ENCODE results near the gene MEX3A. TPM values are rescaled to one million over a fixed set of nuclear protein-coding genes. Genes with fewer than 3 reads are reported as not detected.
A peak's percentile ranks its signal among the peaks of the same experiment; 100 is the strongest.
"Not testable (repeated sequence)": the region's sequence is repeated elsewhere in the genome, so short reads cannot be mapped to it uniquely, and the experiment has no call there.

MEX3A gene
- total and polyA plus RNA-seq, 4 donors, result 0.52 to 1.3 (median 0.91) TPM

GRCh38 chr1:156073110-156073687 lies 9.1 kb downstream of the MEX3A start:
- Histone ChIP-seq H3K27me3 (ENCODE audit: control insufficient read depth in 4 of 4, insufficient read depth in 4 of 4, low read length in 3 of 4) (no peaks in the 10 kb centered on the region), H3K27ac (ENCODE audit: low read depth in 1 of 2, low read length in 2 of 2) (peak overlapping the region in 1 of 2 donors; percentile 20), H3K9ac (ENCODE audit: low read depth in 1 of 2, low read length in 2 of 2) (no peak overlapping the region), H3K36me3 (ENCODE audit: control insufficient read depth in 4 of 4, insufficient read depth in 3 of 4, low read depth in 1 of 4, low read length in 3 of 4) (no peaks in the 10 kb centered on the region), H3K9me3 (ENCODE audit: control insufficient read depth in 4 of 4, low read length in 3 of 4) (no peaks in the 10 kb centered on the region), H3K4me3 (ENCODE audit: low read depth in 1 of 3, low read length in 3 of 3) (no peak overlapping the region), H3K4me1 (ENCODE audit: control insufficient read depth in 4 of 4, insufficient read depth in 4 of 4, low read length in 3 of 4) (peaks cover 11 to 45% (median 32%) of the 10 kb centered on the region in 4 donors)
- DNase-seq (ENCODE audit: low spot score), result no peak
- no peak for TF ChIP-seq RXRA (IDR thresholded peaks at IDR 0.05)
- TF ChIP-seq YY1 (IDR thresholded peaks at IDR 0.05), result no peak
- TF ChIP-seq JUND (IDR thresholded peaks at IDR 0.05), result no peak
- TF ChIP-seq RAD21 (IDR thresholded peaks at IDR 0.05), result no peak
- no peak for TF ChIP-seq FOXA2 (IDR thresholded peaks at IDR 0.05)
- TF ChIP-seq, protein P1, sequence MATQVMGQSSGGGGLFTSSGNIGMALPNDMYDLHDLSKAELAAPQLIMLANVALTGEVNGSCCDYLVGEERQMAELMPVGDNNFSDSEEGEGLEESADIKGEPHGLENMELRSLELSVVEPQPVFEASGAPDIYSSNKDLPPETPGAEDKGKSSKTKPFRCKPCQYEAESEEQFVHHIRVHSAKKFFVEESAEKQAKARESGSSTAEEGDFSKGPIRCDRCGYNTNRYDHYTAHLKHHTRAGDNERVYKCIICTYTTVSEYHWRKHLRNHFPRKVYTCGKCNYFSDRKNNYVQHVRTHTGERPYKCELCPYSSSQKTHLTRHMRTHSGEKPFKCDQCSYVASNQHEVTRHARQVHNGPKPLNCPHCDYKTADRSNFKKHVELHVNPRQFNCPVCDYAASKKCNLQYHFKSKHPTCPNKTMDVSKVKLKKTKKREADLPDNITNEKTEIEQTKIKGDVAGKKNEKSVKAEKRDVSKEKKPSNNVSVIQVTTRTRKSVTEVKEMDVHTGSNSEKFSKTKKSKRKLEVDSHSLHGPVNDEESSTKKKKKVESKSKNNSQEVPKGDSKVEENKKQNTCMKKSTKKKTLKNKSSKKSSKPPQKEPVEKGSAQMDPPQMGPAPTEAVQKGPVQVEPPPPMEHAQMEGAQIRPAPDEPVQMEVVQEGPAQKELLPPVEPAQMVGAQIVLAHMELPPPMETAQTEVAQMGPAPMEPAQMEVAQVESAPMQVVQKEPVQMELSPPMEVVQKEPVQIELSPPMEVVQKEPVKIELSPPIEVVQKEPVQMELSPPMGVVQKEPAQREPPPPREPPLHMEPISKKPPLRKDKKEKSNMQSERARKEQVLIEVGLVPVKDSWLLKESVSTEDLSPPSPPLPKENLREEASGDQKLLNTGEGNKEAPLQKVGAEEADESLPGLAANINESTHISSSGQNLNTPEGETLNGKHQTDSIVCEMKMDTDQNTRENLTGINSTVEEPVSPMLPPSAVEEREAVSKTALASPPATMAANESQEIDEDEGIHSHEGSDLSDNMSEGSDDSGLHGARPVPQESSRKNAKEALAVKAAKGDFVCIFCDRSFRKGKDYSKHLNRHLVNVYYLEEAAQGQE (IDR thresholded peaks at IDR 0.05), result no peak
- no peak for TF ChIP-seq HNF4A (conservative IDR thresholded peaks at IDR 0.05)
- TF ChIP-seq, protein P2, sequence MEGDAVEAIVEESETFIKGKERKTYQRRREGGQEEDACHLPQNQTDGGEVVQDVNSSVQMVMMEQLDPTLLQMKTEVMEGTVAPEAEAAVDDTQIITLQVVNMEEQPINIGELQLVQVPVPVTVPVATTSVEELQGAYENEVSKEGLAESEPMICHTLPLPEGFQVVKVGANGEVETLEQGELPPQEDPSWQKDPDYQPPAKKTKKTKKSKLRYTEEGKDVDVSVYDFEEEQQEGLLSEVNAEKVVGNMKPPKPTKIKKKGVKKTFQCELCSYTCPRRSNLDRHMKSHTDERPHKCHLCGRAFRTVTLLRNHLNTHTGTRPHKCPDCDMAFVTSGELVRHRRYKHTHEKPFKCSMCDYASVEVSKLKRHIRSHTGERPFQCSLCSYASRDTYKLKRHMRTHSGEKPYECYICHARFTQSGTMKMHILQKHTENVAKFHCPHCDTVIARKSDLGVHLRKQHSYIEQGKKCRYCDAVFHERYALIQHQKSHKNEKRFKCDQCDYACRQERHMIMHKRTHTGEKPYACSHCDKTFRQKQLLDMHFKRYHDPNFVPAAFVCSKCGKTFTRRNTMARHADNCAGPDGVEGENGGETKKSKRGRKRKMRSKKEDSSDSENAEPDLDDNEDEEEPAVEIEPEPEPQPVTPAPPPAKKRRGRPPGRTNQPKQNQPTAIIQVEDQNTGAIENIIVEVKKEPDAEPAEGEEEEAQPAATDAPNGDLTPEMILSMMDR (IDR thresholded peaks at IDR 0.05; ENCODE audit: low read depth, low read length, missing input control), result no peak
- 42% methylated on average over 1 of the region's 1 CpG for WGBS

- H3K27me3 ChIP-seq (ENCODE audit: control insufficient read depth in 4 of 4, insufficient read depth in 4 of 4, low read length in 3 of 4), result no peaks in the 10 kb centered on the region
- no peak overlapping the region for H3K27ac ChIP-seq (ENCODE audit: low read depth in 1 of 2, low read length in 2 of 2)
- H3K4me3 ChIP-seq (ENCODE audit: low read depth in 1 of 3, low read length in 3 of 3), result no peak overlapping the region
- no peaks in the 10 kb centered on the region for H3K36me3 ChIP-seq (ENCODE audit: control insufficient read depth in 4 of 4, insufficient read depth in 3 of 4, low read depth in 1 of 4, low read length in 3 of 4)
- H3K9me3 ChIP-seq (ENCODE audit: control insufficient read depth in 4 of 4, low read length in 3 of 4), result no peaks in the 10 kb centered on the region
- no peak for TF ChIP-seq TAF1 (conservative IDR thresholded peaks at IDR 0.05)
- no peak for TF ChIP-seq HNF4G (IDR thresholded peaks at IDR 0.05)
- TF ChIP-seq JUND (IDR thresholded peaks at IDR 0.05), result no peak
- no peak for TF ChIP-seq FOXA2 (IDR thresholded peaks at IDR 0.05)
- no peak for TF ChIP-seq RAD21 (IDR thresholded peaks at IDR 0.05)
- TF ChIP-seq, protein P2 (IDR thresholded peaks at IDR 0.05; ENCODE audit: low read depth, low read length, missing input control), result no peak
- TF ChIP-seq YY1 (IDR thresholded peaks at IDR 0.05), result no peak
- TF ChIP-seq ATF3 (IDR thresholded peaks at IDR 0.05), result no peak
- no peak for TF ChIP-seq HNF4A (conservative IDR thresholded peaks at IDR 0.05)
- TF ChIP-seq, protein P3, sequence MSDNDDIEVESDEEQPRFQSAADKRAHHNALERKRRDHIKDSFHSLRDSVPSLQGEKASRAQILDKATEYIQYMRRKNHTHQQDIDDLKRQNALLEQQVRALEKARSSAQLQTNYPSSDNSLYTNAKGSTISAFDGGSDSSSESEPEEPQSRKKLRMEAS (IDR thresholded peaks at IDR 0.05), result no peak
- TF ChIP-seq, protein P4, sequence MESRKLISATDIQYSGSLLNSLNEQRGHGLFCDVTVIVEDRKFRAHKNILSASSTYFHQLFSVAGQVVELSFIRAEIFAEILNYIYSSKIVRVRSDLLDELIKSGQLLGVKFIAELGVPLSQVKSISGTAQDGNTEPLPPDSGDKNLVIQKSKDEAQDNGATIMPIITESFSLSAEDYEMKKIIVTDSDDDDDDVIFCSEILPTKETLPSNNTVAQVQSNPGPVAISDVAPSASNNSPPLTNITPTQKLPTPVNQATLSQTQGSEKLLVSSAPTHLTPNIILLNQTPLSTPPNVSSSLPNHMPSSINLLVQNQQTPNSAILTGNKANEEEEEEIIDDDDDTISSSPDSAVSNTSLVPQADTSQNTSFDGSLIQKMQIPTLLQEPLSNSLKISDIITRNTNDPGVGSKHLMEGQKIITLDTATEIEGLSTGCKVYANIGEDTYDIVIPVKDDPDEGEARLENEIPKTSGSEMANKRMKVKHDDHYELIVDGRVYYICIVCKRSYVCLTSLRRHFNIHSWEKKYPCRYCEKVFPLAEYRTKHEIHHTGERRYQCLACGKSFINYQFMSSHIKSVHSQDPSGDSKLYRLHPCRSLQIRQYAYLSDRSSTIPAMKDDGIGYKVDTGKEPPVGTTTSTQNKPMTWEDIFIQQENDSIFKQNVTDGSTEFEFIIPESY (IDR thresholded peaks at IDR 0.05), result no peak
- no peak for TF ChIP-seq NR2F2 (IDR thresholded peaks at IDR 0.05)
- no peak for TF ChIP-seq FOXA1 (IDR thresholded peaks at IDR 0.05)
- peaks cover 11 to 44% (median 31%) of the 10 kb centered on the region in 4 donors for H3K4me1 ChIP-seq (ENCODE audit: control insufficient read depth in 4 of 4, insufficient read depth in 4 of 4, low read length in 3 of 4)
- WGBS, result 75% methylated on average over 6 of the region's 6 CpGs
- H3K9ac ChIP-seq (ENCODE audit: low read depth in 1 of 2, low read length in 2 of 2), result no peak overlapping the region
- DNase-seq (ENCODE audit: low spot score), result no peak
These were observed 10.0 kb downstream of the MEX3A start for GRCh38 chr1:156072251-156072650.

DNA sequence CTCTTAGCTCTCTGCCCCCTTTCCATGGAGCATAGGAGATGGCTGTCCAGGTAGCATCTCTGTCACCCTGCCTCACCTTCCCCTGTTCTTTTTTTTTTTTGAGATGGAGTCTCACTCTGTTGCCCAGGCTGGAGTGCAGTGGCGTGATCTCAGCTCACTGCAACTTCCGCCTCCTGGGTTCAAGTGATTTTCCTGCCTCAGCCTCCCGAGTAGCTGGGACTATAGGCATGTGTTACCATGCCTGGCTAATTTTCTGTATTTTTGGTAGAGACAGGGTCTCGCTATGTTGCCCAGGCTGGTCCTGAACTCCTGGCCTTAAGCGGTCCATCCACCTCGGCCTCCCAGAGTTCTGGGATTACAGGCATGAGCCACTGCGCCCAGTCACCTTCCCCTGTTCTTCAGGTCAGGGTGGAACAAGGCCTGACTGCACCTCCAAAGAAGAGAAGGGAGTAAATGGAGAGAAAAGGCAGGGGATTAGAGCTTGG lies 10.9 kb downstream of the MEX3A start:
- H3K27ac ChIP-seq (ENCODE audit: low read depth in 1 of 2, low read length in 2 of 2); H3K9me3 ChIP-seq (ENCODE audit: control insufficient read depth in 4 of 4, low read length in 3 of 4); H3K36me3 ChIP-seq (ENCODE audit: control insufficient read depth in 4 of 4, insufficient read depth in 3 of 4, low read depth in 1 of 4, low read length in 3 of 4); H3K27me3 ChIP-seq (ENCODE audit: control insufficient read depth in 4 of 4, insufficient read depth in 4 of 4, low read length in 3 of 4); H3K4me3 ChIP-seq (ENCODE audit: low read depth in 1 of 3, low read length in 3 of 3); DNase-seq (ENCODE audit: low spot score); H3K9ac ChIP-seq (ENCODE audit: low read depth in 1 of 2, low read length in 2 of 2): not testable (repeated sequence)
- peaks cover 10 to 40% (median 28%) of the 10 kb centered on the region in 4 donors for H3K4me1 ChIP-seq (ENCODE audit: control insufficient read depth in 4 of 4, insufficient read depth in 4 of 4, low read length in 3 of 4)
- WGBS, result 95% methylated on average over 7 of the region's 7 CpGs
